Measurements from ENCODE around the gene KDM4B. TPM values are rescaled to one million over a fixed set of nuclear protein-coding genes. Genes with fewer than 3 reads are reported as not detected.

Gene KDM4B
- total RNA-seq, 1 experiment from 2014 or later, result 9.8 TPM

DNA sequence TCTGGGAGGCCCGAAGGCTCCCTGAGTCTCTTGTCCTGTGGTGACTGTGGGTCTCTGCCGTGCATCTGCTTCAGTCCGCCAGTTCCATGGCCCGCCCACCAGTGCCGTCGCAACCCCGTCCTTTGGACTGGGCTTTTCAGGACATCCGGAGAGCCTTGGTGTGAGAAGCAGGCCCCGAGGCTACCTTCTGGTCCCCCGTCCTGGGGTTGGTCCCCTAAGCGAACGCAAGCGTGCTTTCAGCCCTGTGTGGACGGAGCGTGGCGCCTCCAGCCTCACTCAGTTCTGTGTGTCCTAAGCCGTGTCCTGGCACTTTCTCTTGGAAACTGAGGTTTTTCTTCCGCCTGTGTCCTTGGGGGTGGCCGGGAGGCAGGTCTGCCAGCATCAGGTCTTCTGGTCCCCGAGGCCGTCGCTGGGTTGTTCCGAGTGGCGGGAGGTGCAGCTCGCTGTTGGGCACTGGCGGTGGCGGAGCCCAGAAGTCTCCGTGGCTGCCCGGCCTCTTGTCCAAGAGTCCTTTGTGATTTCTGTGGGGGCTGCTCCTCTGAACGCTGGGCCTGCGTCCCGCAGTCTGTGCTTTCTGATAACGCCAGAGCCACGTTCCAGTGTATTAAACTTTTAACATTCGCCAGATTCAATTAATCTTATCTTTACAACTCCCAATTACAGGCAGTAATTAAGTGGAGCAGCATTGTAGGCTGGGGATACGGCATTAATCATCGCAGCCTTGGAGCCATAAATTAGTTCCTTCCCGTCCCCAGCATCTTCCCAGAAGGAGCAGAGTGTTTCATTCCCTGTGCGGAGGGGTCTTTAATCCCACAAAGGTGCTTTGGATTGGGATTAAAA is 99.5 kb downstream of the KDM4B start:
- DNase-seq (ENCODE audit: low read depth), result no peak

DNA sequence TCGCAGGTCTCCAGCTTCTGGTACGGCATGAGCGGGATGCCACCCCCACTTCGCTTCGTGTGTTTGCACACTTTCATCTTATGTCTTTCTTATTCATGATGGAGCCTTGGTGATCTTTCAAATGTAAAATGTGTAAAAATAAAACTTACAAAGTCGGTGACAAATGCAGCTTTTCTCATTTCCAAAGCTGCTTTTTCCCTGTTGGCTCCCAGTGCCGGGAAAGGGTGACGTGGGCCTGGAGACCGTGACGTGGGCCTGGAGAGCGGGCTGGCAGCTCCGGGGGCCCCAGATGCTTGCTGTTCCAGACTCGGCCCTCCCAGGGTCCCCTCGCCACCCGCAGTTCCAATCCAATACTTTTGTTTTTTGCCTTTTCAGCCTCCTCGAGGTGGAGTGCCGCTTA is 101.4 kb downstream of the KDM4B start:
- no peak for DNase-seq (ENCODE audit: low read depth)

DNA sequence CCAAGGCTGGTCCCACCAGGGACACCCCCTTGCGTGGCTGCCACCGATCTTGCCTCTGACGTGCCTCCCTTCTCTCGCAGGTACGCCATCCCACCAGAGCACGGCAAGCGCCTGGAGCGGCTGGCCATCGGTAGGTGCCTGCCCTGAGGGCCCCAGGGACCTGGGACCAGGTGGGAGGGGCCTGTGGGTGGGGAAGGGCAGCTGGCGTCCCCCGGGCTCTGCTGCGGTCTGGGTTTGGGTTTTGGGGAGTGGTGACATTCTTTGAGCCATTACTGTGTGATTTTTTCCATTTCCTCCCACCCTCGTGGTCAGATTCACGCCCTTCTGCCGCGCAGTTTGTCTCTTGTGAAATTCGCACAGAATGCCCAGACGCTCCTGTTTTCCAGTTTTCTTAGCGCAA is 102.0 kb downstream of the KDM4B start:
- no peak for DNase-seq (ENCODE audit: low read depth)

DNA sequence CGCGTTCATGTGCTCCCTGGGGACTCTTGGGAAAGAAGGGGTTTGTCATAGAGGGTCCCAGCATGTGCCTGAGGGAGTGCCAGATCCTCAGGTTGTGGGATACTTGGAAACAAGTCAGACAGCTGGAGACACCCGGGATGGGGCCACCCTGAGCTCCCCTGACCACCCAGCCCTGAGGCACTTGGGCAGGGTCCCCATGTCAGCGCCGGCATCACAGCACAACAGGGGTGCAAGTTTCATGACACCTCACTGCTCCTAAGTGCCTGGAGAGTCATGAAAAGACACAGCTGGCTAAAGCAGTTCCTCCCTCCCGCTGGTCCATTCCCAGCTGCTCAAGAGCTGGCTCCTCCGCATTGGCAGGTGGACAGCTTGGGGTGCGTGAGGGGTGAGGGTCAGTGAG is 102.7 kb downstream of the KDM4B start:
- no peak for DNase-seq (ENCODE audit: low read depth)

DNA sequence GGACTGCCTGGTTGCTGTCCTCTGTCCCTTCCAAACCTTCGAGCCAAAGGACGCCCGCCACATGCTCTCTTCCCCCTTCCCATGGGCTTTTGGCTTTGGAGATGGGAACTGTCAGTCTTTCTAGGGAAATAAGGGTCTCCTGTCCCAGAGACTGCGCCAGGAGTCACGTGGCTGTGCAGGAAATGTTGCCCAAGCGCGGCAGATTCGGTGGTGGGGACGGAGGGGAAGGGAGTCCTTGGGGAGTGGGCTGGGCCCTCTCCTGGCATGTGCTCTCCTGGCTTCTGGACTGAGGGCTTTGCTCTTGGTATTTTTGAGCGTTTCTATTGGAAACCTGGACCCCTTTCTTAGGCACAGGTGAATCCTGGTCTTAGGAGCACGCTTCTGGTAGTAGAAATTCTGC is 103.2 kb downstream of the KDM4B start:
- no peak for DNase-seq (ENCODE audit: low read depth)

DNA sequence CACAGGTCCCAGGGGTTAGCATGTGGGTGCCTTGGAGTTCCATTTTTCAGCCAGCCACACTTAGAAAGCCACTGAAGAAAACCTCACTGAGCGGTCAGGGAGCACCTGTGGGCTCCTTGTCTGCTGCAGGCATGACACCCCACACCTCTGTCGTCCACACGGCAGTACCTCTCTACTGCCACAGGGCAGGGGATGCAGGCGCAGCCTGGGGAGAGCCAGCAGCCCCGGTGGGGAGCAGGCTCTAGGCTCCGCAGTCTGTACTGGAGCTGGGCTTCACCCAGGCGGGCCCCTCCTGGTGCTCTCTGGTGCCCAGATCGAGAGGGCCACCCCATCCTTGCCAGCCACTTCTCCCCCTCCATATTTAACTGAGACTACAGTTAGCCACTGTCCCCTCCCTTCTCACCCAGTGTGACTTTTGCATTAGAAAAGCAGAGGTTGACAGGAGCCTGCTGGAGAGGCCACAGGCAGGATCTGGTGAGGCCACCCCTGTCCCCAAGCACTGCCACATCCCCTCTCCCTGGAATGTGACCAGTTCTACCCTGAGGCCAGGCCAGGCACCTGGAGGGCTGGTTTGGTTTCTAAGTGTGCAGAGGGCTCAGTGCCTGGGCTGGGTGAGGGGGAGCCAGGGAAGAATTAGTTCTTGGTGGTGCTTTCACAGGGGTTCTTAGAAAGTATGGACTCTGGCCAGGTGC is 104.4 kb downstream of the KDM4B start:
- DNase-seq (ENCODE audit: low read depth), result no peak

DNA sequence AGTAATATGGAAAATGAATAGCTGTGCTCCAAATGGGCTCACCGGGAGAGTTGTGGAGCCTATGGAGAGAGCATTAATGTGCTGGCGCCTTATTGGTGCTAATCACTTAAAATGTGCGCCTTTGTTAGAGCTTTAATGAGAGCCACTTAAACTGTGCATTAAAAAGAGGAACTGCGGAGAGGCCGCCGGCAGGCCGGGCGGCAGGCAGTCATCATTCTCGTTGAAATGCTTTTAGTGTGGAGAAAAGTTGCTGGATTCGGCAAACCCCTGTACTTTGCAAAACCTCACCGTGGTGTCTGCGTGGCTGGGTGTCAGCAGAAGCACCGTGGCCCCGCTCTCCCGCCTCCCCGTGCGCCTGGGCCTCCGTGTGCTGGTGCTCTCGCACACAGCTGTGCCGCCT is 105.5 kb downstream of the KDM4B start:
- DNase-seq (ENCODE audit: low read depth), result no peak

DNA sequence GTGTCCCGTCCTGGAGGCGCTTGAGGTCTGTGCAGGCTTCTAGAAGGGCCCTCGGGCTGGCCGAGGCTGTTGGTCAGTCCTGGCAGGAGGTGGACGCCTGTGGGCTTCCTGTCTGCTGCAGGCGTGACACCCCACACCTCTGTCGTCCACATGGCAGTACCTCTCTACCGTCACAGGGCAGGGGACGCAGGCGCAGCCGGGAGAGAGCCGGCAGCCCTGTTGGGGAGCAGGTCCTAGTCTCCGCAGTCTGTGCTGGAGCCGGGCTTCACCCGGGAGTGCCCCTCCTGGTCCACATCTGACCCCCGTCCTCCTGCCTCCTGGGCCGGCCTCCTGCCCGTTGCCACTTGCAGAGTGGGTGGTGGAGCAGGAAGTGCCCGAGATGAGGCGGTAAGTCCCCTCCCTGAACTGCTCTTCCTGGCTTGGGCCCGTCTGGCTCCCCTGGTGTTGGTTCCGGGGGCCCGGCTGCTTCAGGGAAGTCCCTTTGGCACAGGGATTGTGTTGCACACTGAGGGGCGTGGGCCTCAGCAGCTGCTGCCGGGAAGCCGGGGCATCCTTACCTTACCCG is 106.0 kb downstream of the KDM4B start:
- no peak for DNase-seq (ENCODE audit: low read depth)

DNA sequence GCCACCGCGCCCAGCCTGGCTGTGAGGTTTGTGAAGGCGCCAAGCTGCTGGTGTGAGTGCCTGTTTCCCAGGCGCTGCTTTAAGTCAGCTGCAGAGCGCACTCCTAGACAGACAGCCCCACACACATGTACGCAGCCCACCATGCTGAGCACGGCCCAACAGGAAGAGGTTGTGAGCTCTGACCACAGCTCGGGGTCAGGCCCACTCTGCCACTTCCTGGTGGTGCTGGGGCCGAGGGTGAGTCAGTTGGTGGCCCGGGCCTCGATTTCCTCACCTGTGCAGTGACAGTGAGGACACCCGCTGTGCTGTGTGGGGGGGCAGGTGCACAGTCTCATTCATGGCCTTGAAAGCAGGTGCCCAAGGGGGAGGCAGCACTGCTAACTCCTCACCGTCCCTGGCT is 106.7 kb downstream of the KDM4B start:
- DNase-seq (ENCODE audit: low read depth), result no peak

DNA sequence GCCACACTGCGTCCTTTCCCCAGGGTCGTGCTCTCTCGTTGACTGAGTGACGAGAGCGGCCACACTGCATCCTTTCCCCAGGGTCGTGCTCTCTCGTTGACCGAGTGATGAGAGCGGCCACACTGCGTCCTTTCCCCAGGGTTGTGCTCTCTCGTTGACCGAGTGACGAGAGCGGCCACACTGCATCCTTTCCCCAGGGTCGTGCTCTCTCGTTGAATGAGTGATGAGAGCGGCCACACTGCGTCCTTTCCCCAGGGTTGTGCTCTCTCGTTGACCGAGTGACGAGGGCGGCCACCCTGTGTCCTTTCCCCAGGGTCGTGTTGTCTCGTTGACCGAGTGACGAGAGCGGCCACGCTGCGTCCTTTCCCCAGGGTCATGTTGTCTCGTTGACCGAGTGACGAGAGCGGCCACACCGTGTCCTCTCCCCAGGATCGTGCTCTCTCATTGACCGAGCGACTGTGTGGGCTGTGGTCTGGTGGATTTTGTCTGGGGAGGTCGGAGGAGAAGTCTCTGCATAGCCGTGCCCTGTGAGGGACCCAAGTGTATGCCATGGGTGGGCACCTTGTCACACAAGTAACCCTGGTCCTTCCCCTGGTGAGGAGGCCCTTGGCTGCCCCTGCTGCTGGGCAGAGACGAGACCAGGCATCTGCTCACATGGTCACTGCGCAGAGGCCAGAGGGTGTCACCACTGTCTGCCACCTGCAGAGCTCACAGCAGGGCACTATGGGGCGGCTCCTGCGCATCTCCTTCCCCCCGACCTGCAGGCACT is 107.7 kb downstream of the KDM4B start:
- no peak for DNase-seq (ENCODE audit: low read depth)

DNA sequence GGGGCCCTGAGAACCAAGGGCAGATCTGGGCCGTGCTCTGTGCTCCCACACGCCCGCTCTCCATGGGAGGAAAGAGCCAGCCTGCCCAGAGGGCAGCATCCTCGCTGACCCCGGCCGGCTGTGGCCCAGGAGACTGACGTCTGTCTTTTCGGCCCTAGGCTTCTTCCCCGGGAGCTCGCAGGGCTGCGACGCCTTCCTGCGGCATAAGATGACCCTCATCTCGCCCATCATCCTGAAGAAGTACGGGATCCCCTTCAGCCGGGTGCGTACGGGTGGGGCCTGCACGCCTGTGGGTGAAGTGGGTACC is 108.2 kb downstream of the KDM4B start:
- DNase-seq (ENCODE audit: low read depth), result no peak

DNA sequence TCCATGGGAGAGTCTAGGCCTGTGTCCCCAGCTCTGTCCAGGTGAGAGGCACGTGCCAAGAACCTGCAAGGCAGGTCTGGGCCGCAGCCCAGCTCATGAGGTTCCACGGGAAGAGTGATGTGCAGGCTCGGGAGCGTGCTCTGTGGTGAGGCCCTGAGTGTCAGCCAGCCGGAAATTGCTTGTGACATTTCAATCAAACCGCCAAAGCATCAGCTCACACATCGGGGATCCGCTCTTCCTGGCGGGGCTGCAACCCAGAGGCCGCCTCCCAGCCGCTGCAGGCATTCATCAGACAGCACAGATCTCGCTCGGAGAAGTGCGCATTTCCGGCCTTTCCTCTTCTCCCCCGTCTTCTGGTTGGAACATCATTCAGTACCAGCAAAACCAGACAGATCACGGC is 109.3 kb downstream of the KDM4B start:
- DNase-seq (ENCODE audit: low read depth), result no peak

DNA sequence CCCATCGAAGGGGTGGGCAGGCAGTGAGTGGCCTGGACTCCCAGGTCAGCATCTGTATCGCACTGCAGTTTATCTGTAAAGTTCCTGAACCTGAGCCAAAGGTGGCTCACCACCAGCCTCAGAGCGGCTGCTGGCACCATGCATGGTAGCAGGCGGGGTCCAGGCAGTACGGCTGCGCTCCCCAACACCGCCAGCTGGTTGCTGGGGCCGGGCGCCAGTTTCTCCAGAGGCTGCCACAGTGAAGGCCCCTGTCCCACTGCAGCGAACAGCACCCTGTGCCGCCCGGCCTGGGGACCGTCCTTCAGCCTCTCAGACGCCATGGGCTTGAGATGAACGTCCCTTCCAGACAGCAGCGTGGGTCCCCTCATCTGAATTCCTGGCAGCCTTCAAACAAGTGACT is 109.8 kb downstream of the KDM4B start:
- no peak for DNase-seq (ENCODE audit: low read depth)

DNA sequence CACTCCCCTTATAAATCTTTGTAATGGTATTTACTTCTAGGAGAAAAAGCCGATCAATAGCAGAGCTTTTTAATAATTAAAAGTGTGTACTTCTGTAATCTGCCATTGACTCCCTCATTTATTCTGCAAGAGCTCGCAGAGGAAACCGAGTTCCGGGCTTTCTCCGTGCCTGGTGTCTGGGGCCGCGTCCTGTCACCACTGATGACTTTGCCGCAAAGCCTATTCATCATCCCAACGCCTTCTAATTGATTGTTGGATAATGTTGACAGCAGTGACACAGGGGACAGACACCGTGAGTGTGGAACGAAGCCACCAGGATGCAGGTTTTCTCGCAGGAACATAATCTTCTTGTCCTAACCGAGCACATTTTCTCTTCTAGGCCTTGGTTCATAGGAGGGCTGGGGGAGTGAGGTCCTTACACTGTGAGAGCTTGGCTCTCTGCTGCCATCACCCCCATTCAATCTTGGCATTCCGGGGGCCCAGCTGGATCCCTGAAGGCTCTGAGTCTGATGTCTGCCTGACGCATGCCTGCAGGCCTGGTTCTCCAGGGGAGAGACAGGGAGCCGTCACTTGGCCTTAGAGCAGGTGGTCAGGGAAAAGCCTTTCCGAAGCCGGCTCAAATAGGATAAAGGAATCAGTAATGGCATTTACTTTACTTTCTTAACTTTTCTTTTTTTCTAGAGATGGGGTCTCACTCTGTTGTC is 110.3 kb downstream of the KDM4B start:
- DNase-seq (ENCODE audit: low read depth), result no peak

DNA sequence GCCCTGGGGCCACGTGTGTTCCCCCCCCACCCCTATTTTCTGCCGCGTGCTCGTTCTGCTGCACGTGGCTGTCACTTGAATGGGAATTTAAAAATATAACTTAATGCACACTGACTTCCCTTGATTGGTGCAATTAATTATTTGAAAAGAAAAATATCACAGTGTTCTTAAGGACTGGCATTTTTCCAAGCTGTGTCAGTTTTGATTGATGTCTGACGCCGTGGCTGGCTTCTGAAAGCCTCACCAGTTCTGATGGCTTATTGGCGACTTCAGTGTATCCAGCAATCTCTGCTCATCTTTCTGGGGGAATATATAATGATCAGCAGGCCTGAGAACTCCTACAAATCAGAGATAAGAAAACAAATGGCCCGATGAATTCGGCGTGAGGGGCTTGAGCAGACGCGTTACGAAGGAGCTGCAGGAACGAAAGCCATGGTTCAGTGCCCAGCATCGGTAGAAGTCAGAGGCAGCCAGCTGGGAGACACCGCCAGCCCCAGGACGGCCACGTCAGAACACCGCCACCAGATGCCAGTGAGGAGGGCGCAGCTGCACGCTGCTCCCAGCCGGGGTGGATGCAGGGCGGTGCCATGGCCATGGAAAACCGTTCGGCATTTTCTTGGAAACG is 111.2 kb downstream of the KDM4B start:
- DNase-seq (ENCODE audit: low read depth), result no peak

DNA sequence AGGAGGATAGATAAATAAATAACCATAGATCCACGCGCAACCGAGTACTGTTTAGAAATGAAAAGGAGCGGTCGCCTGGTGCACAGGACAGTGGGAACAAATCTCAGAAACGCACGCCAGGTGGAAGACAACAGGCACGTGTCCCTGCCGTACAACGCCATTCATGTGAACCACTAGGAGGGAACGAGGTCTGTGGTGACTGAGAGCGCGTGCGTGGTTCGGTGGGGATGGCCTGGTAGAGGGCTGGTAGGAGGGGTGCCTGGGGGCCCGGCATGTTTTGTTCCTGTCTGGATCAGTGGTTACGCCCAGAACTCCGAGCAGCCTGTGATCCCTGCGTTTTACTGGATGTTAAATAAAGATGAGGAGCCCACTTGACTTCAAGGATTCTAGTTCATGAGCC is 111.9 kb downstream of the KDM4B start:
- DNase-seq (ENCODE audit: low read depth), result no peak

DNA sequence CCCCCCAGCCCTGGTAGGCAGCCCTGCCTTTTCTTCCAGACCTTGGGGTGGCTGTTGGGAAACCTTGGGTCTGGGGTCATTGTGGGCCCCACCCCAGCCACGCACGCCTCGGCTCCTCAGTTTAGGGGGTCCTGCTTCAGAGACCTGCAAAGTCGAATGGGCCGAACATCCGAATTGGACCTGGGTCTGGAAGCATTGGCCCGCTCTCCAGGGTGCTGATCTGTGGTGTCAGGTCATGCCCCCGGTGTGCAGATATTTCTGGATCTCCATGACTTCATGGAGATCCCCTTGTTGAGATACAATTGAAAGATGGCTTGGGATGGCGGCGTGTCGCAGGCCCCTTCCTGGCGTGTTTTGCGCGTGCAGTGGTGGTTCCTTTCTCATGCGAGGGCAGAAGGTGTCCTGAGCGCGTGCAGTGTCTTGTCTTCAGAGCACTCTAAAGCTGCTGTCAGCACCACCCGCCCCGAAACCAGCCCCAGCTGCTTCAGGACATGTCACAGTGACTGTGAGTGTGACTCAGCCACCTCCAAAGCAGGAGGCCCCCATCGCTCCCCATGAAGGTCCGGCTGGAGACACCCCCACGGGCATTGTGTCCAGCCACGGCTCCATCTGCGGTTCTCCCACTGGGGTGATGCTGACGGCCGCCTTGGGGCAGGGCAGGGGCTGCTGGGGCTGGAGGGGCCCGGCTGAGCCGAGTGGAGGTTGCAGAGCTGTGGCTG is 112.7 kb downstream of the KDM4B start:
- no peak for DNase-seq (ENCODE audit: low read depth)

DNA sequence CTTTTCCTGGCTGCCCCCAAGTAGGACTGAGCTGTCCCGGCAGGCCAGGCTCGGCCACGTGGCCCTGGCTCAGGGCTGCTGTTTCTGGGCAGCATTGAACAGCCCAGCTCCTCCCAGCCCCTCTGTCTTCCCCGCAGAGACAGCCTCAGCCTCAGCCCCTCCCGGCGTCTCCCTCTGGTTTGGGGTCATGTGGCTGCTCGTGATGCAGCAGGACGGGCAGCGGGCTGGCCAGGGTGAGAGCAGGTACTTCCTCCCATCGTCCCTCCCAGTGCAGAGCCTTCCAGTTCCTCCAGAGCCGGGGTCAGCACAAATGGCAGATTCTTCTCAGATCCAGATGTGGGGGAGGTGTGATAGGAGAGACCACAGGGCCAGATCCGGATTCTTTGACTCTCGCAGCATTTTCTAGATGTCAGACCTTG is 114.6 kb downstream of the KDM4B start:
- no peak for DNase-seq (ENCODE audit: low read depth)

DNA sequence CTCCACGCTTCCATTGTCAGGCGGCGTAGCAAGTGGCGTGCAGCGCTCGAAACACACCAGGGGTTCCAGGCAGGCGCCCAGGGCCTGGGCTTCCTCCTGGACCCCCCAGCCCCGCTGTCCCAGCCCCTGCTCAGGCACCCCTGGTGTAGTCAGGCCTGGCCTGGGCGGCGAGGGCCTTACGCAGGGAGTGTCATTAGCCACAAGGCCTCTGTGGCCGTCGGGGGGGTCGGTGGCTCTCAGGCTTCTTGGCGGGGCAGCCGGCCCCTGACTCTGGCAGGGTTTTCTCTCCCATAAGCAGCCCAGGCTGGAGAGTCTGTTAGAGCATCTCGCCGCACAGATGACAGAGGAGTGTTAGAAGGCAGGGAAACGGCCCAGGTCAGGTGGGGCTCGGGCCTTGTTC is 116.7 kb downstream of the KDM4B start:
- no peak for DNase-seq (ENCODE audit: low read depth)

DNA sequence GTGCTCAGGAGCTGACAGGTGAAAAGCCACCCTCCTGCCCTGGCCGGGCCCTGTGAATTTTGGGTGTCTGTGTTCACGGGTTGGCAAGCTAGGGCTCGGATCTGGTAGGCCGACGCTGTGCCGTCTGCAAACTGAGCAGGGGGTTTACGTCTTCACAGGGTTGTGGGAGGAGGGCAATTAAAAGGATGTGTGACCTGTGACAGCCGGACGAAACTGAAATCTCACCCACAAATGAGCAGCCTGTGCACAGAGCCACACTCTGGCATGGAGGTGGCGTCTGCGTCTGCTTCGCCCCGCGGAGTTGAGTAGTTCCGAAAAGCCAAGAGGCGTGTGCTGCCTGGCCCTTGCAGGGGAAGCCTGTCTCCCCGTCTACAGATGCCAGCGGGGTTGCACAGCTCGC is 117.3 kb downstream of the KDM4B start:
- no peak for DNase-seq (ENCODE audit: low read depth)
